Measurements from ENCODE around the gene GGACT.
"Not testable (repeated sequence)": the region's sequence is repeated elsewhere in the genome, so short reads cannot be mapped to it uniquely, and the experiment has no call there.

The GGACT gene

GRCh38 chr13:100529666-100530377 is 58.8 kb downstream of the GGACT start:
- DNase-seq (ENCODE audit: low read depth), result no peak

- no peak for DNase-seq (ENCODE audit: low read depth)
Observed at GRCh38 chr13:100528820-100529219, 59.8 kb downstream of the GGACT start.

GRCh38 chr13:100528353-100528752 is 60.2 kb downstream of the GGACT start:
- DNase-seq (ENCODE audit: low read depth), result no peak

GRCh38 chr13:100527644-100528043 is 60.9 kb downstream of the GGACT start:
- DNase-seq (ENCODE audit: low read depth), result no peak

GRCh38 chr13:100526318-100527000 is 62.1 kb downstream of the GGACT start:
- DNase-seq (ENCODE audit: low read depth), result no peak

GRCh38 chr13:100525453-100526317 is 62.9 kb downstream of the GGACT start:
- no peak for DNase-seq (ENCODE audit: low read depth)

- not testable (repeated sequence) for DNase-seq (ENCODE audit: low read depth)
Observed at GRCh38 chr13:100524688-100525087, 63.9 kb downstream of the GGACT start.

GRCh38 chr13:100523981-100524386 is 64.6 kb downstream of the GGACT start:
- no peak for DNase-seq (ENCODE audit: low read depth)

- DNase-seq (ENCODE audit: low read depth), result no peak
Observed at GRCh38 chr13:100523411-100523810, 65.2 kb downstream of the GGACT start.

- no peak for DNase-seq (ENCODE audit: low read depth)
Observed at GRCh38 chr13:100522618-100523309, 65.8 kb downstream of the GGACT start.

- DNase-seq (ENCODE audit: low read depth), result no peak
Observed at GRCh38 chr13:100521851-100522617, 66.6 kb downstream of the GGACT start.

- no peak for DNase-seq (ENCODE audit: low read depth)
Observed at GRCh38 chr13:100520936-100521850, 67.4 kb downstream of the GGACT start.

- no peak for DNase-seq (ENCODE audit: low read depth)
Observed at GRCh38 chr13:100519626-100520025, 69.0 kb downstream of the GGACT start.

GRCh38 chr13:100518394-100519062 is 70.1 kb downstream of the GGACT start:
- no peak for DNase-seq (ENCODE audit: low read depth)

GRCh38 chr13:100517728-100518127 is 70.9 kb downstream of the GGACT start:
- DNase-seq (ENCODE audit: low read depth), result no peak

- DNase-seq (ENCODE audit: low read depth), result no peak
Observed at GRCh38 chr13:100517135-100517534, 71.5 kb downstream of the GGACT start.

- DNase-seq (ENCODE audit: low read depth), result no peak
Observed at GRCh38 chr13:100515410-100515800, 73.2 kb downstream of the GGACT start.

GRCh38 chr13:100514788-100515409 is 73.7 kb downstream of the GGACT start:
- DNase-seq (ENCODE audit: low read depth), result peak; percentile 58

- DNase-seq (ENCODE audit: low read depth), result no peak
Observed at GRCh38 chr13:100513987-100514670, 74.5 kb downstream of the GGACT start.

All from activated T-cell treated with anti-CD3 and anti-CD28 coated beads for 48 hours (primary cell).